SK-MEL-5 (cell line): ENCODE data around the gene HYAL4. TPM values are rescaled to one million over a fixed set of nuclear protein-coding genes. Genes with fewer than 3 reads are reported as not detected.
"Not testable (repeated sequence)": the region's sequence is repeated elsewhere in the genome, so short reads cannot be mapped to it uniquely, and the experiment has no call there.

Experiments used
- DNase-seq: peaks from one replicate; pipeline ENCODE4 v3.0.0-alpha.2; 2016; ENCODE audit warnings: low read depth, low spot score
- in situ Hi-C: cut with HindIII; loops from 2 replicates; pipeline ENCODE4 v1.10.0; 2016; ENCODE audit warnings: low sequenced_read_pairs, high pct_unique_total_duplicates, low pct_unique_long_range_greater_than_20kb
- total RNA-seq: library from RNA; depleted of rRNA; stranded (reverse); fragments of >200 nt; shearing (Covaris generic); gene quantifications from 2 replicates; pipeline ENCODE4 v1.2.3, GENCODE V29; 2014; rRNA removed

Gene HYAL4
- total RNA-seq, 1 experiment from 2014 or later = not detected

- DNase-seq = no peak
- in situ Hi-C loops = no loop called here
Observed at GRCh38 chr7:123872908-123873307, 27.9 kb downstream of the HYAL4 start.

GRCh38 chr7:123876557-123877256 lies 31.7 kb downstream of the HYAL4 start:
- no peak for DNase-seq
- in situ Hi-C loops = no loop called here

- no peak for DNase-seq
Observed at GRCh38 chr7:123879628-123880027, 34.7 kb downstream of the HYAL4 start.

GRCh38 chr7:123881300-123881699 lies 36.3 kb downstream of the HYAL4 start:
- in situ Hi-C loops = no loop called here
- DNase-seq = no peak

More at GRCh38 chr7:123879628-123880027, 34.7 kb downstream of the HYAL4 start:
- in situ Hi-C loops = no loop called here

- no peak for DNase-seq
- in situ Hi-C loops = no loop called here
Observed at GRCh38 chr7:123883154-123883553, 38.2 kb downstream of the HYAL4 start.

GRCh38 chr7:123888192-123888591 lies 43.2 kb downstream of the HYAL4 start:
- in situ Hi-C loops = no loop called here
- no peak for DNase-seq

- in situ Hi-C loops = not testable (repeated sequence)
Observed at GRCh38 chr7:123894753-123895152, 49.8 kb downstream of the HYAL4 start.

GRCh38 chr7:123901101-123901500 lies 56.1 kb downstream of the HYAL4 start:
- DNase-seq = no peak
- in situ Hi-C loops = no loop called here

More at GRCh38 chr7:123894753-123895152, 49.8 kb downstream of the HYAL4 start:
- DNase-seq = not testable (repeated sequence)

GRCh38 chr7:123905714-123906113 lies 60.7 kb downstream of the HYAL4 start:
- no peak for DNase-seq
- in situ Hi-C loops = no loop called here

GRCh38 chr7:123916240-123916724 lies 71.3 kb downstream of the HYAL4 start:
- in situ Hi-C loops = no loop called here

GRCh38 chr7:123917878-123918277 lies 72.9 kb downstream of the HYAL4 start:
- in situ Hi-C loops = no loop called here
- DNase-seq = no peak

More at GRCh38 chr7:123916240-123916724, 71.3 kb downstream of the HYAL4 start:
- peak; percentile 65 for DNase-seq

GRCh38 chr7:123918309-123918708 lies 73.3 kb downstream of the HYAL4 start:
- in situ Hi-C loops = no loop called here
- DNase-seq = no peak

- in situ Hi-C loops = no loop called here
- no peak for DNase-seq
Observed at GRCh38 chr7:123923599-123923998, 78.6 kb downstream of the HYAL4 start.

GRCh38 chr7:123924941-123925340 lies 80.0 kb downstream of the HYAL4 start, which contains the start of gene SPAM1:
TSS of gene SPAM1 (plus strand) at chr7:123925241. CDS start at chr7:123953571, 28,330 bp downstream.
- in situ Hi-C loops = no loop called here
- no peak for DNase-seq

Other genes starting within 250 kb of the HYAL4 start
- not detected in 2 replicates for gene ASB15, start 243.3 kb upstream of the HYAL4 start, total RNA-seq
- gene LMOD2, start 189.3 kb upstream of the HYAL4 start, total RNA-seq = not detected in 2 replicates
- gene WASL, start 96.2 kb upstream of the HYAL4 start, total RNA-seq = 32.1 and 32.2 TPM in 2 replicates
- not detected in 2 replicates for gene SPAM1, start 80.1 kb downstream of the HYAL4 start, total RNA-seq
- gene TMEM229A, start 187.9 kb downstream of the HYAL4 start, total RNA-seq = 0.88 and 1.5 TPM in 2 replicates